GM11168 (cell line): Measurements from ENCODE around the gene SLC24A5.

Experiments
- in situ Hi-C: fragments of 300-500 bp; cut with MboI; formaldehyde crosslinking; loops from one replicate; pipeline ENCODE4 v1.12.0; 2022; ENCODE audit warnings: low sequenced_read_pairs; ENCODE audit not compliant: unreplicated experiment

The SLC24A5 gene

GRCh38 chr15:48178648-48178931 lies 57.8 kb downstream of the SLC24A5 start:
- in situ Hi-C loops, result no loop called here

DNA sequence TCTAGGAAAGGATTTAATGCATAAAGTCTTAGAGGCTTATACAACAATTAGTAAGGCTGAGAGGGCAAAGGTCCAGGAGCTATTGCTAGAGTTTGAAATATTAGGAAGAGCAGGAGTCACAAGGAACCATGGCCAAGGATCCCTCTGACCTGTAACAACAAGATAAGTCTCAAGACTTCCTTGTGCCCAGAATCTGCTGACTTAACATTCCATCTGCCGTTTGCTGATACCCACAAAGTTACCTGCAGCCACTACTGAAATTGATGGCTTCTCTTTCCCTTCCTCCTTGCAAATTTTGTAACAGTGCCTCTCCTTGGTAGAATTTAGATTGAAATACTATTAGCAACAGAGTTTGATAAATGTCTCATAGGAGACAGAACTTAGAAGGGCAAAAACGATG lies 62.0 kb downstream of the SLC24A5 start:
- in situ Hi-C loops, result no loop called here

GRCh38 chr15:48185529-48185928 lies 64.7 kb downstream of the SLC24A5 start:
- in situ Hi-C loops, result no loop called here

DNA sequence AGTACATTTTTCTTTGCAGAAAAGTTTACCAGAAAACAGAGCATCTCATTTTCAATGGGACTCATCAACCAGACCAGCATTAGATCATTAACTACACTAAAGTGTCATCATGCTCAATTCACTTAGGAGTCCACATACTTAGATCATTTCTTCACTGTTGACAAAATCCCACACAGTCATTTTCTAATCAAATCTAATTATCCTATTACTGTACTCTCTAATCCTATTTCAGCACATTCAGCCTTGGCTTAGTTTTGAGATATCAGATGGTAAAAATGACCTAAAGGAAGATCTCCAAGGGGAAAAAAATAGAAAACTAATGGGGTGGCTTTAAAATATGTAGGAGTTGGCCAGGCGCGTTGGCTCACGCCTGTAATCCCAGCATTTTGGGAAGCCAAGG lies 65.5 kb downstream of the SLC24A5 start:
- in situ Hi-C loops, result no loop called here

DNA sequence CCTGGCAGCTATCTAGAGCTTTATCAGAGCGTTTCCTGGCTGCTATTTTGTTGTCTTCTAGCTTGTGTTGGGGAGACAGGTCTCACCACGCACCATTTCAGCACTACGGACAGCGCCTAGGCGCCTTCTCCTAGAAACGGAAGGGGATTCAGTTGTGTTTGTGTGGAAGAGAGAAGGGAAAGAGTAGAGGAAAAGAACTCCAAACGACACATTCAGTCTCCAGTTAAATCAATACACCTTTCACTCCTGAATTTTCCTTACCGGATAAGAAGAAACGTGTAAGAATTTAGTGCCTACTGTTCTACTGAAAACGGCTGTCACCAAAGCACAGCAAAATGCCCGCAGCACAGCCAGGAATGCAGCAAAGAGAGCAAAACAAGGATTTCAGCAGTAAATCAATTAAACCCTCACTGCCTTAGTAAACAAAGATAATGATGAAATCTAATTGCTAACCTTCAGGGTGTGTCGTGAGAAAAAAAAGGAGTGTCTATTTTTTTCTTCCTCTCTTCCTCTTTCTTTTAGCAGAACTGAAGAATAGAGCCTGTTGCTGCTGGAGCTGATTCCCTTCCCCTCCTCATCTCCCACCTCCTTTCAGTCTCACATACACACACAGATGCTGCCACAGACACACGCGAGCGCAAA lies 70.3 kb downstream of the SLC24A5 start:
- in situ Hi-C loops, result no loop called here

- in situ Hi-C loops, result no loop called here
Observed at GRCh38 chr15:48191574-48192225, 70.9 kb downstream of the SLC24A5 start, which contains the start of gene CTXN2. CTXN2 (plus strand) TSS chr15:48191665; CDS start chr15:48201301, 9,636 bp downstream.
